Measurements from ENCODE around the gene SRGAP2B.
"Not testable (repeated sequence)": the region's sequence is repeated elsewhere in the genome, so short reads cannot be mapped to it uniquely, and the experiment has no call there.

GRCh38 chr1:145128697-145129469, 33.8 kb upstream of the SRGAP2B start:
- TF ChIP-seq KLF9 (tag by site-specific recombination; IDR thresholded peaks at IDR 0.05; ENCODE audit: low read depth); ZNF426 (tag by site-specific recombination; IDR thresholded peaks at IDR 0.05); CTCF (tag by site-specific recombination; IDR thresholded peaks at IDR 0.05); ZNF707 (tag by site-specific recombination; IDR thresholded peaks at IDR 0.05); ZNF114 (tag by site-specific recombination; IDR thresholded peaks at IDR 0.05); ZNF785 (tag by site-specific recombination; IDR thresholded peaks at IDR 0.05); ZFP41 (tag by site-specific recombination; IDR thresholded peaks at IDR 0.05; ENCODE audit: borderline replicate concordance); ZNF19 (tag by site-specific recombination; IDR thresholded peaks at IDR 0.05; ENCODE audit: low read depth); KLF16 (tag by site-specific recombination; IDR thresholded peaks at IDR 0.05): not testable (repeated sequence)

All from HEK293 (cell line).